Neural progenitor cell (in vitro differentiated cells): ENCODE data around the gene FAM124A. TPM values are rescaled to one million over a fixed set of nuclear protein-coding genes. Genes with fewer than 3 reads are reported as not detected.

Experiments used
- DNase-seq: peaks from one replicate; pipeline ENCODE4 v3.0.0-alpha.2; 2016; ENCODE audit warnings: low spot score
- H2AFZ ChIP-seq: fragments of 200-600 bp; sonication (generic); replicated peaks from 2 replicates; pipeline ENCODE4 v1.6.1; 2016; ENCODE audit warnings: antibody characterized with exemption
- H3F3A ChIP-seq: fragments of 200-600 bp; sonication (generic); 2 replicates; pipeline ENCODE4 v1.6.1; 2016; ENCODE audit warnings: antibody characterized with exemption, low read depth
- H3K27ac ChIP-seq: fragments of 200-600 bp; sonication (generic); 2 replicates; pipeline ENCODE4 v1.5.1; 2016; ENCODE audit warnings: mild to moderate bottlenecking
- H3K27me3 ChIP-seq: fragments of 200-600 bp; sonication (generic); 2 replicates; pipeline ENCODE4 v1.6.1; 2016; ENCODE audit warnings: mild to moderate bottlenecking, moderate library complexity
- H3K36me3 ChIP-seq: fragments of 200-600 bp; sonication (generic); 2 replicates; pipeline ENCODE4 v1.5.1; 2016
- H3K4me1 ChIP-seq: fragments of 200-600 bp; sonication (generic); 2 replicates; pipeline ENCODE4 v1.6.1; 2016; ENCODE audit warnings: mixed run types
- H3K4me2 ChIP-seq: fragments of 200-600 bp; sonication (generic); 2 replicates; pipeline ENCODE4 v1.6.1; 2016
- H3K4me3 ChIP-seq: fragments of 200-600 bp; sonication (generic); 2 replicates; pipeline ENCODE4 v1.5.1; 2016
- H3K79me2 ChIP-seq: fragments of 200-600 bp; sonication (generic); 2 replicates; pipeline ENCODE4 v1.6.1; 2016; ENCODE audit warnings: low read depth
- H3K9ac ChIP-seq: fragments of 200-600 bp; sonication (generic); 2 replicates; pipeline ENCODE4 v1.6.1; 2016
- H3K9me3 ChIP-seq: fragments of 200-600 bp; sonication (generic); 2 replicates; pipeline ENCODE4 v1.5.1; 2016; ENCODE audit warnings: low read depth
- H4K20me1 ChIP-seq: fragments of 200-600 bp; sonication (generic); 2 replicates; pipeline ENCODE4 v1.6.1; 2016; ENCODE audit warnings: low read depth
- H3K27ac Mint-ChIP-seq: 3 replicates; pipeline ENCODE4 v1.8.0; 2021; ENCODE audit warnings: mixed read lengths
- H3K27me3 Mint-ChIP-seq: 2 replicates; pipeline ENCODE4 v1.8.0; 2022; ENCODE audit warnings: low read depth, mild to moderate bottlenecking, inconsistent platforms, moderate library complexity, mixed read lengths; ENCODE audit not compliant: insufficient read depth
- H3K36me3 Mint-ChIP-seq: 3 replicates; pipeline ENCODE4 v1.8.0; 2021; ENCODE audit warnings: mixed read lengths
- H3K4me1 Mint-ChIP-seq: 3 replicates; pipeline ENCODE4 v1.8.0; 2021; ENCODE audit warnings: mixed read lengths
- H3K4me3 Mint-ChIP-seq: 3 replicates; pipeline ENCODE4 v1.8.0; 2021; ENCODE audit warnings: mild to moderate bottlenecking, moderate library complexity, mixed read lengths
- H3K9me3 Mint-ChIP-seq: 3 replicates; pipeline ENCODE4 v1.8.0; 2020; ENCODE audit warnings: mixed read lengths
- EZH2 ChIP-seq: fragments of 200-600 bp; sonication (generic); IDR thresholded peaks from 2 replicates; pipeline ENCODE4 v1.6.1; 2017; ENCODE audit warnings: antibody characterized with exemption, mild to moderate bottlenecking, moderate library complexity
- EZH2phosphoT487 ChIP-seq: fragments of 200-600 bp; sonication (generic); IDR thresholded peaks from 2 replicates; pipeline ENCODE4 v1.6.1; 2017; ENCODE audit warnings: antibody characterized with exemption
- total RNA-seq: library from RNA; depleted of rRNA; stranded (reverse); fragments of >200 nt; gene quantifications from 2 replicates; pipeline ENCODE4 v1.2.3, GENCODE V29; 2015; ENCODE audit warnings: low replicate concordance
- TF ChIP-seq, protein P1 (sequence below): fragments of 200-600 bp; sonication (generic); IDR thresholded peaks from 2 replicates; pipeline ENCODE4 v1.5.1; 2017; ENCODE audit warnings: antibody characterized with exemption, mild to moderate bottlenecking

FAM124A gene
- total RNA-seq, 1 donor from 2014 or later = 22.6 TPM

DNA sequence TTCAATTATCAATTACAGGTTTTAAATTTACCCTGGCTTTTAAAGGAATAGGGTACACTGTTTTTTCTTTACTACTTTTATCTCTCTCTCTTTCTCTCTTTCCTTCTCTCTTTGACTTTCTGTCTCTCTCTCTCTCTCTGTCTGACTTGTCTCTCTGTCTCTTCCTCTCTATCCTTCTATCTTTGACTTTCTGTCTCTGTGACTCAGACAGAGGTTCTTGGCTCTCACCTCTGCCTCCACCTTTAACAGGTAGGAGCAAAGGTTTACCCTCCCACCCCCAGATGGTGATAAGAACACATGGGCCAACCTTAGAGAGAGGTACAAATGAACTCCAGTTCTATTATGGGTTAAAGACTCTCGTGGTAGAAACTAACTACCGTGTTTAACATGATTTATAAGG is 20.3 kb upstream of the FAM124A start:
- no peak overlapping the region for H3K27ac ChIP-seq
- H3K27me3 Mint-ChIP-seq = peaks cover 2% of the 10 kb centered on the region
- no peaks in the 10 kb centered on the region for H3K36me3 ChIP-seq
- H3K9me3 ChIP-seq = no peaks in the 10 kb centered on the region
- no peak overlapping the region for H3K9ac ChIP-seq
- TF ChIP-seq EZH2phosphoT487 (no peak), EZH2 (no peak)
- TF ChIP-seq, protein P1, sequence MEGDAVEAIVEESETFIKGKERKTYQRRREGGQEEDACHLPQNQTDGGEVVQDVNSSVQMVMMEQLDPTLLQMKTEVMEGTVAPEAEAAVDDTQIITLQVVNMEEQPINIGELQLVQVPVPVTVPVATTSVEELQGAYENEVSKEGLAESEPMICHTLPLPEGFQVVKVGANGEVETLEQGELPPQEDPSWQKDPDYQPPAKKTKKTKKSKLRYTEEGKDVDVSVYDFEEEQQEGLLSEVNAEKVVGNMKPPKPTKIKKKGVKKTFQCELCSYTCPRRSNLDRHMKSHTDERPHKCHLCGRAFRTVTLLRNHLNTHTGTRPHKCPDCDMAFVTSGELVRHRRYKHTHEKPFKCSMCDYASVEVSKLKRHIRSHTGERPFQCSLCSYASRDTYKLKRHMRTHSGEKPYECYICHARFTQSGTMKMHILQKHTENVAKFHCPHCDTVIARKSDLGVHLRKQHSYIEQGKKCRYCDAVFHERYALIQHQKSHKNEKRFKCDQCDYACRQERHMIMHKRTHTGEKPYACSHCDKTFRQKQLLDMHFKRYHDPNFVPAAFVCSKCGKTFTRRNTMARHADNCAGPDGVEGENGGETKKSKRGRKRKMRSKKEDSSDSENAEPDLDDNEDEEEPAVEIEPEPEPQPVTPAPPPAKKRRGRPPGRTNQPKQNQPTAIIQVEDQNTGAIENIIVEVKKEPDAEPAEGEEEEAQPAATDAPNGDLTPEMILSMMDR = no peak
- peaks cover 11% of the 10 kb centered on the region for H3K9me3 Mint-ChIP-seq
- DNase-seq = no peak
- H3K4me1 ChIP-seq = no peaks in the 10 kb centered on the region
- no peak overlapping the region for H3K27ac Mint-ChIP-seq
- H2AFZ ChIP-seq = no peak overlapping the region
- H3K79me2 ChIP-seq = no peaks in the 10 kb centered on the region
- no peaks in the 10 kb centered on the region for H3K4me1 Mint-ChIP-seq
- H3K27me3 ChIP-seq = no peaks in the 10 kb centered on the region
- no peaks in the 10 kb centered on the region for H4K20me1 ChIP-seq
- H3F3A ChIP-seq = no peaks in the 10 kb centered on the region
- no peak overlapping the region for H3K4me3 Mint-ChIP-seq
- H3K4me2 ChIP-seq = no peak overlapping the region
- H3K36me3 Mint-ChIP-seq = no peaks in the 10 kb centered on the region
- no peak overlapping the region for H3K4me3 ChIP-seq

DNA sequence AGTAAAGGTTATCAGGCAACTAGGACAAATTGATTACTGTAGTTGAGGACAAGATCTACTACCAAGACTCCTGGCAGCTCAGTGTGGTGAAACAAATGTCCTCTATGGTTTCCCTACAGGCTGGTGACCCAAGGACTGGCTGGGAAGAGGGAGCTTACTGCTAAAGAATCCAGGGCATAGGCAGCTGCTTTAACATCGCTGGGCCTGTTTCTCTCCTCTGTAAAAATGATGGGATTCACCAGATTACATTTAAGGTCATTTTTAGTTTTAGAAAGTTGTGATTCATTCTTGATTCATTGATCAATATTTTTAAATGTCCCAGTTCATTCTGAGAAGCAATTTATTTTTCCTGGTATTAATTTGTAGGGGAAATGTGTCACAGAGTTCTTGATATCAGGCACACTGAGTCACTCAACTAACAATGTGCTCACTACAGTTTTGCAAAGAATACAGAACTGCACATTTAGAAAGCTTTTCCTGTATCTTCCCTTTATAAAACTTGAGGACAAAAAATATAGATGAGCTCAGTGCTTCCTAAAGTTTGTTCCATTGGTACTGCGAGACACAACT is 19.6 kb upstream of the FAM124A start:
- no peaks in the 10 kb centered on the region for H3F3A ChIP-seq
- H3K4me2 ChIP-seq = no peak overlapping the region
- no peak for TF ChIP-seq EZH2phosphoT487
- TF ChIP-seq, protein P1 = no peak
- no peak for TF ChIP-seq EZH2
- no peak overlapping the region for H2AFZ ChIP-seq
- no peak for DNase-seq
- Mint-ChIP-seq H3K4me1 (no peaks in the 10 kb centered on the region), H3K27me3 (peaks cover 2% of the 10 kb centered on the region), H3K4me3 (no peak overlapping the region), H3K9me3 (peaks cover 11% of the 10 kb centered on the region), H3K27ac (no peak overlapping the region), H3K36me3 (no peaks in the 10 kb centered on the region)
- no peaks in the 10 kb centered on the region for H4K20me1 ChIP-seq
- no peak overlapping the region for H3K4me3 ChIP-seq
- no peaks in the 10 kb centered on the region for H3K27me3 ChIP-seq
- H3K9me3 ChIP-seq = no peaks in the 10 kb centered on the region
- H3K36me3 ChIP-seq = no peaks in the 10 kb centered on the region
- no peak overlapping the region for H3K9ac ChIP-seq
- no peaks in the 10 kb centered on the region for H3K4me1 ChIP-seq
- H3K79me2 ChIP-seq = no peaks in the 10 kb centered on the region
- H3K27ac ChIP-seq = no peak overlapping the region

DNA sequence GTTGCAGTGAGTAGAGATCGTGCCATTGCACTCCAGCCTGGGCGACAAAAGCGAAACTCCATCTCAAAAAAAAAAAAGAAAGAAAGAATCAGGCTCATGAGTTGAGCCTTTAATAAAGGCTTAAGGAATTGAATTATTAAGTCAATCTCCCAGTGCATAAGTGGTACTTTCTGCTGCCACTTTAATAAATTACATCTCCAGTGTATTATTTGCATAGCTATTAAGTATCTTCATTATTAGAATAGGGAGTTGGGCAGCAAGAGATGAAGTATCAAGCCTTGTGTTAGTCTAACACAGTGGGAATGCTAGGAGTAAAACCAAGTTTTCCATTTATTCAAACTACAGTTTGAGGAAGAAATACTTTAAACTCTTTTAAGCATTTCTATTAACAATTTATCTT is 15.6 kb upstream of the FAM124A start:
- no peak overlapping the region for H3K9ac ChIP-seq
- no peaks in the 10 kb centered on the region for H4K20me1 ChIP-seq
- H3K9me3 ChIP-seq = no peaks in the 10 kb centered on the region
- H3K4me2 ChIP-seq = no peak overlapping the region
- no peak overlapping the region for H3K27ac ChIP-seq
- no peaks in the 10 kb centered on the region for H3K27me3 ChIP-seq
- no peaks in the 10 kb centered on the region for H3K36me3 ChIP-seq
- Mint-ChIP-seq H3K4me3 (no peak overlapping the region), H3K4me1 (no peaks in the 10 kb centered on the region), H3K9me3 (no peaks in the 10 kb centered on the region), H3K27ac (no peak overlapping the region), H3K27me3 (peaks cover 6% of the 10 kb centered on the region), H3K36me3 (no peaks in the 10 kb centered on the region)
- H3K4me1 ChIP-seq = no peaks in the 10 kb centered on the region
- no peak for DNase-seq
- no peaks in the 10 kb centered on the region for H3K79me2 ChIP-seq
- H3K4me3 ChIP-seq = no peak overlapping the region
- TF ChIP-seq, protein P1 = no peak
- TF ChIP-seq EZH2 = no peak
- TF ChIP-seq EZH2phosphoT487 = no peak
- H3F3A ChIP-seq = no peaks in the 10 kb centered on the region
- no peak overlapping the region for H2AFZ ChIP-seq
